K562 (cell line): Measurements from ENCODE around the gene OBSCN. TPM values are rescaled to one million over a fixed set of nuclear protein-coding genes. Genes with fewer than 3 reads are reported as not detected.

Source experiments
- ATAC-seq: fragments of 200-7000 bp; cut with Tn5 transposase; 3 replicates; pipeline ENCODE4 v1.9.1; 2020; ENCODE audit warnings: moderate library complexity
- BruUV-seq: library from RNA; stranded (reverse); fragments of 400-500 nt; replicated peaks from 2 replicates; lab custom pipeline; 2021; lab: Mats Ljungman, UMichigan
- CTCF ChIA-PET: fragments of 300-600 bp; formaldehyde crosslinking; extraction: SDS; loops from one replicate; lab custom pipeline; 2021; ENCODE audit warnings: low intra/inter-chr PET ratio; lab: Yijun Ruan, JAX
- POLR2A ChIA-PET: fragments of 300-600, 350-650 bp; sonication (Branson Sonifier 250); formaldehyde crosslinking; extraction: SDS; loops from one replicate; lab custom pipeline; 2021; ENCODE audit warnings: antibody characterized with exemption, inconsistent platforms; lab: Yijun Ruan, JAX
- DNase-seq, 4 experiments: peaks; one replicate each; pipeline versions ENCODE4 v3.0.0 to v3.0.0-alpha.2; 2011 to 2018; ENCODE audit warnings: low spot score in 3 of 4, mixed read lengths in 3 of 4; ENCODE audit errors: extremely low read depth in 1 of 4
- FAIRE-seq: peaks from 2 replicates; lab custom pipeline; 2011; peaks lifted over from hg19 to GRCh38; lab: Jason Lieb, UNC
- H2AFZ ChIP-seq: 2 replicates; pipeline ENCODE4 v1.6.0; 2011; ENCODE audit warnings: low read depth, low read length, control low read depth, inconsistent platforms
- H3K27ac ChIP-seq: fragments of 200-600 bp; 3 replicates; pipeline ENCODE4 v1.8.0; 2011; ENCODE audit warnings: low read depth, mild to moderate bottlenecking, control low read depth, inconsistent platforms, low read length, moderate library complexity, mixed read lengths; ENCODE audit errors: extremely low read depth
- H3K27me3 ChIP-seq, 2 experiments: fragments of 300-600 bp in 1 of 2; 2 replicates in 1 of 2; 3 replicates in 1 of 2; pipeline versions ENCODE4 v1.6.0 to v1.8.0; 2011; ENCODE audit warnings: inconsistent platforms in 2 of 2, low read length in 2 of 2, mild to moderate bottlenecking in 1 of 2, mixed read lengths in 1 of 2, moderate library complexity in 1 of 2; ENCODE audit not compliant: control insufficient read depth in 2 of 2, insufficient read depth in 2 of 2
- H3K36me3 ChIP-seq: fragments of 300-600 bp; 3 replicates; pipeline ENCODE4 v1.8.0; 2011; ENCODE audit warnings: mild to moderate bottlenecking, low read length, inconsistent platforms; ENCODE audit not compliant: control insufficient read depth, insufficient read depth
- H3K4me1 ChIP-seq, 2 experiments: fragments of 200-600 bp in 1 of 2; replicated peaks in 1 of 2; 2 replicates in 1 of 2; 3 replicates in 1 of 2; pipeline versions ENCODE4 v1.5.1 to v1.8.0; 2011; ENCODE audit warnings: inconsistent platforms in 2 of 2, low read length in 2 of 2, mild to moderate bottlenecking in 1 of 2, mixed read lengths in 1 of 2, moderate library complexity in 1 of 2; ENCODE audit not compliant: control insufficient read depth in 2 of 2, insufficient read depth in 2 of 2
- H3K4me2 ChIP-seq: 2 replicates; pipeline ENCODE4 v1.6.1; 2011; ENCODE audit warnings: low read length, control low read depth, inconsistent platforms, mixed read lengths; ENCODE audit not compliant: insufficient read depth
- H3K4me3 ChIP-seq: fragments of 200-600 bp; sonication (generic), shearing (Covaris generic); 2 replicates; pipeline ENCODE4 v1.5.1; 2016; ENCODE audit warnings: control low read depth, inconsistent platforms
- H3K79me2 ChIP-seq: fragments of 200-600 bp; 3 replicates; pipeline ENCODE4 v1.8.0; 2011; ENCODE audit warnings: low read length, inconsistent platforms; ENCODE audit not compliant: control insufficient read depth, insufficient read depth
- H3K9ac ChIP-seq, 2 experiments: 2 replicates each; pipeline versions ENCODE4 v1.6.0 to v1.6.1; 2011; ENCODE audit warnings: low read depth in 2 of 2, low read length in 2 of 2, control low read depth in 1 of 2, inconsistent platforms in 1 of 2, mild to moderate bottlenecking in 1 of 2, mixed read lengths in 1 of 2; ENCODE audit not compliant: insufficient read depth in 1 of 2
- H3K9me1 ChIP-seq: one replicate; pipeline ENCODE4 v1.6.0; 2011; ENCODE audit warnings: inconsistent platforms, mild to moderate bottlenecking, low read length, moderate library complexity; ENCODE audit not compliant: control insufficient read depth, insufficient read depth
- H3K9me3 ChIP-seq: replicated peaks from 2 replicates; pipeline ENCODE4 v1.5.1; 2011; ENCODE audit warnings: low read depth, low read length, inconsistent platforms; ENCODE audit not compliant: control insufficient read depth, insufficient read depth
- H4K20me1 ChIP-seq: replicated peaks from 2 replicates; pipeline ENCODE4 v1.6.1; 2011; ENCODE audit warnings: low read length, inconsistent platforms, mixed read lengths; ENCODE audit not compliant: control insufficient read depth, insufficient read depth
- BDP1 ChIP-seq: IDR thresholded peaks from 3 replicates; pipeline ENCODE4 v1.6.1; 2011; ENCODE audit not compliant: insufficient read length, insufficient read depth
- C11orf30 ChIP-seq: fragments of 450-650 bp; IDR thresholded peaks from 2 replicates; pipeline ENCODE4 v1.6.1; 2016; ENCODE audit warnings: low read depth, mild to moderate bottlenecking
- NONO ChIP-seq, 2 experiments: fragments of 200-400 bp in 1 of 2; fragments of 450-650 bp in 1 of 2; formaldehyde crosslinking in 1 of 2; IDR thresholded peaks; 2 replicates each; pipeline ENCODE4 v1.6.1; 2017; ENCODE audit warnings: low read depth in 2 of 2, mild to moderate bottlenecking in 2 of 2, moderate library complexity in 2 of 2, low read length in 1 of 2
- SRSF7 ChIP-seq: fragments of 200-400 bp; formaldehyde crosslinking; optimal IDR thresholded peaks from 2 replicates; pipeline ENCODE3; 2017; ENCODE audit warnings: mild to moderate bottlenecking, low read depth, low read length
- ZBTB2 ChIP-seq: fragments of 450-650 bp; IDR thresholded peaks from 2 replicates; pipeline ENCODE4 v1.6.1; 2016; ENCODE audit warnings: antibody characterized with exemption
- ZNF197 ChIP-seq: fragments of 200-800 bp; sonication (Bioruptor generic); IDR thresholded peaks from 2 replicates; pipeline ENCODE4 v1.6.1; 2016; ENCODE audit warnings: low read depth, missing genetic modification characterization, missing compliant biosample characterization
- ZNF23 ChIP-seq: fragments of 250-450 bp; sonication (Bioruptor Pico); IDR thresholded peaks from 2 replicates; pipeline ENCODE4 v1.4.0; 2020; ENCODE audit warnings: mild to moderate bottlenecking
- ZNF324 ChIP-seq: fragments of 250-450 bp; sonication (Bioruptor Pico); IDR thresholded peaks from 2 replicates; pipeline ENCODE4 v1.4.0; 2020; ENCODE audit warnings: mild to moderate bottlenecking
- ZNF79 ChIP-seq: fragments of 250-450 bp; sonication (Bioruptor Pico); IDR thresholded peaks from 2 replicates; pipeline ENCODE4 v1.4.0; 2020; ENCODE audit warnings: low read depth, mild to moderate bottlenecking, moderate library complexity
- WGBS: fragments of 100-300 bp; shearing (Covaris generic); methylation state at CpG from one replicate; pipeline ENCODE4 v1.1.6; 2016; ENCODE audit warnings: low coverage, mixed read lengths; ENCODE audit not compliant: insufficient coverage; ENCODE audit errors: missing lambda C conversion rate; 5-methylcytosine and 5-hydroxymethylcytosine counted together
- in situ Hi-C: fragments of 300-500 bp; cut with MboI; formaldehyde crosslinking; loops from 4 replicates; pipeline ENCODE4 v1.15.0; 2018; ENCODE audit warnings: inconsistent platforms, mixed read lengths
- intact Hi-C: fragments of 100-400 bp; cut with micrococcal nuclease; formaldehyde crosslinking; loops from 2 replicates; pipeline ENCODE4 v1.14.2; 2022
- polyA plus RNA-seq, 8 experiments: library from polyadenylated mRNA; depleted of rRNA in 4 of 8; stranded (reverse) in 5 of 8; unstranded in 3 of 8; fragments of >200 nt; fragmentation: Nextera tagmentation in 2 of 8; fragmentation: Illumina TruSeq in 1 of 8; extraction: Ambion mirVana in 2 of 8; extraction: Trizol in 1 of 8; gene quantifications; 2 replicates each; pipeline versions ENCODE4 v1.2.1 to v1.2.3, GENCODE V29; 2011 to 2014; ENCODE audit warnings: inconsistent platforms in 1 of 8, missing spikeins in 1 of 8
- total RNA-seq, 7 experiments: library from RNA; depleted of rRNA in 6 of 7; stranded (reverse); fragments of >200 nt in 6 of 7; fragmentation: Illumina TruSeq in 2 of 7; extraction: Trizol in 2 of 7; gene quantifications; 2 replicates each; pipeline versions ENCODE4 v1.2.1 to v1.2.3, GENCODE V29; 2011 to 2021; ENCODE audit warnings: low replicate concordance in 1 of 7
- TF ChIP-seq, protein P1 (sequence below), 2 experiments: fragments of 450-650 bp in 1 of 2; sonication (generic) in 1 of 2; formaldehyde crosslinking; conservative IDR thresholded peaks; 2 replicates each; pipeline versions ENCODE4 v1.4.0 to v1.8.1; 2020 to 2022; ENCODE audit warnings: mild to moderate bottlenecking in 1 of 2, missing genetic modification reagents in 1 of 2

Gene OBSCN
- total and polyA plus RNA-seq, 9 of the 15 experiments (the other 6 are each of a cell fraction or from before 2014, with no cell fraction given): 0.18 to 19.7 (median 3.6) TPM

GRCh38 chr1:228231189-228231588, 23.3 kb downstream of the OBSCN start (continued):
- TF ChIP-seq NONO (IDR thresholded peaks at IDR 0.05; ENCODE audit: low read depth in 2 of 2, low read length in 1 of 2) (no peak), C11orf30 (peak; percentile 84), SRSF7 (no peak), ZNF79 (CRISPR knock-in tag) (no peak), ZNF23 (CRISPR knock-in tag) (no peak), ZBTB2 (no peak), ZNF197 (CRISPR knock-in tag) (no peak), BDP1 (no peak)

DNA sequence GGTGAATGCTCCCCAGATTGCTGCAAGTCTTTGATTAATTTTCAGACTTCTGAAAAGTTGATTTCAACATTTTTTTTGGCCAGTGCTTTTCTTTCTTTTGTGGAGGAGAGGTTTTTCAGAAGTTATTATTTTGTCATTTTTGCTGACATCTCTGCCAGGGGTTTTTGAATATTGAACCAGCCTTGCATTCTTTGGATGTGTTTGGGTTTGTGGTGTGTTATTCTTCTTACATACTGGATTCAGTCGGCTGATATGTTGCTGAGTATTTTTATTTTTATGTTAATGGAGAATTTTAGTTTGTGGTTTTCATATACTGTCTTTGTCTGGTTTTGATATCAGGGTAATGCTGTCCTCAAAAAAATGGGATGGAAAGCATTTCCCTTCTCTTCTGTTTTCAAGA, 25.3 kb downstream of the OBSCN start:
- ChIA-PET CTCF (no interaction called here), POLR2A (interaction anchor here (0.9 kb wide), 2 partner anchors 10 to 16 kb away, joined by 3 to 4 read pairs; no protein-coding TSS in a partner anchor)
- Histone ChIP-seq H3K9ac (no peak overlapping the region), H3K4me3 (no peak overlapping the region), H3K9me1 (no peaks in the 10 kb centered on the region), H3K9me3 (no peaks in the 10 kb centered on the region; the same call in 1 of the 2 replicates), H2AFZ (no peak overlapping the region), H3K4me2 (no peak overlapping the region), H3K4me1 (no peaks in the 10 kb centered on the region), H3K36me3 (no peaks in the 10 kb centered on the region), H3K27ac (no peak overlapping the region), H4K20me1 (no peaks in the 10 kb centered on the region), H3K27me3 (no peaks in the 10 kb centered on the region), H3K79me2 (no peaks in the 10 kb centered on the region)
- BruUV-seq: no TSS peak
- 0% methylated on average over 1 of the region's 1 CpG for WGBS
- no peak for FAIRE-seq
- TF ChIP-seq, protein P1, sequence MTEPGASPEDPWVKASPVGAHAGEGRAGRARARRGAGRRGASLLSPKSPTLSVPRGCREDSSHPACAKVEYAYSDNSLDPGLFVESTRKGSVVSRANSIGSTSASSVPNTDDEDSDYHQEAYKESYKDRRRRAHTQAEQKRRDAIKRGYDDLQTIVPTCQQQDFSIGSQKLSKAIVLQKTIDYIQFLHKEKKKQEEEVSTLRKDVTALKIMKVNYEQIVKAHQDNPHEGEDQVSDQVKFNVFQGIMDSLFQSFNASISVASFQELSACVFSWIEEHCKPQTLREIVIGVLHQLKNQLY (CRISPR knock-in tag; conservative IDR thresholded peaks at IDR 0.05): no peak
- peak; percentile 92 for TF ChIP-seq ZNF324
- no peak for DNase-seq
- intact Hi-C loops (no loop called here), in situ Hi-C loops (no loop called here)
- no peak for ATAC-seq
